A549 (cell line): ENCODE data around the gene GNAS-AS1. TPM values are rescaled to one million over a fixed set of nuclear protein-coding genes. Genes with fewer than 3 reads are reported as not detected.

Experiments used
- ATAC-seq, 2 experiments: fragments of 200-7000 bp in 1 of 2; fragments of >200 bp in 1 of 2; cut with Nextera tagmentation in 1 of 2; cut with Tn5 transposase in 1 of 2; 3 replicates each; pipeline versions ENCODE4 v1.8.0 to v1.9.1; 2018 to 2020; ENCODE audit warnings: mild to moderate bottlenecking in 1 of 2, moderate library complexity in 1 of 2
- CTCF ChIA-PET: fragments of 300-600 bp; sonication (Branson Sonifier 250); formaldehyde crosslinking; extraction: SDS; loops from one replicate; lab custom pipeline; 2021; ENCODE audit warnings: antibody characterized with exemption, inconsistent platforms; lab: Yijun Ruan, JAX
- POLR2A ChIA-PET: fragments of 350-600 bp; formaldehyde crosslinking; extraction: SDS; loops from one replicate; lab custom pipeline; 2021; ENCODE audit warnings: antibody characterized with exemption, inconsistent platforms; lab: Yijun Ruan, JAX
- DNase-seq, 2 experiments: peaks; one replicate each; pipeline versions ENCODE4 v3.0.0 to v3.0.0-alpha.2; 2011 to 2016; ENCODE audit warnings: low read depth in 1 of 2, low spot score in 1 of 2
- FAIRE-seq: peaks from 2 replicates; lab custom pipeline; 2011; peaks lifted over from hg19 to GRCh38; lab: Jason Lieb, UNC
- H3K27ac ChIP-seq, 2 experiments: fragments of >200 bp; sonication (Bioruptor Twin); formaldehyde crosslinking; 3 replicates each; pipeline ENCODE4 v1.5.1; 2016 to 2017
- H3K4me1 ChIP-seq: fragments of >200 bp; sonication (Bioruptor Twin); formaldehyde crosslinking; 3 replicates; pipeline ENCODE4 v1.6.1; 2016
- H3K4me2 ChIP-seq: fragments of >200 bp; sonication (Bioruptor Twin); formaldehyde crosslinking; 3 replicates; pipeline ENCODE4 v1.6.1; 2016
- H3K4me3 ChIP-seq: fragments of >200 bp; sonication (Bioruptor Twin); formaldehyde crosslinking; 3 replicates; pipeline ENCODE4 v1.5.1; 2016
- H3K9me3 ChIP-seq: fragments of >200 bp; sonication (Bioruptor Twin); formaldehyde crosslinking; 3 replicates; pipeline ENCODE4 v1.6.1; 2016
- BHLHE40 ChIP-seq: IDR thresholded peaks from 2 replicates; pipeline ENCODE4 v1.6.1; 2012; ENCODE audit warnings: low read depth, low read length, inconsistent platforms
- CHD2 ChIP-seq: fragments of 150-350 bp; IDR thresholded peaks from 2 replicates; pipeline ENCODE4 v1.6.1; 2014; ENCODE audit warnings: low read length; ENCODE audit not compliant: partially characterized antibody
- HDAC2 ChIP-seq: fragments of 200-600 bp; sonication (generic); IDR thresholded peaks from 2 replicates; pipeline ENCODE4 v1.6.1; 2016
- HEYL ChIP-seq: fragments of 250-450 bp; sonication (Bioruptor Pico); IDR thresholded peaks from 2 replicates; pipeline ENCODE4 v1.8.0; 2021; ENCODE audit warnings: mild to moderate bottlenecking, moderate library complexity
- HOXB5 ChIP-seq: fragments of 250-450 bp; sonication (Bioruptor Pico); IDR thresholded peaks from 2 replicates; pipeline ENCODE4 v1.5.0; 2020; ENCODE audit warnings: mild to moderate bottlenecking, moderate library complexity
- JUNB ChIP-seq: fragments of >200 bp; sonication (Bioruptor Twin); formaldehyde crosslinking; IDR thresholded peaks from 2 replicates; pipeline ENCODE4 v1.6.1; 2016
- MAFK ChIP-seq: fragments of 450-650 bp; IDR thresholded peaks from 2 replicates; pipeline ENCODE4 v1.6.1; 2014; ENCODE audit not compliant: partially characterized antibody
- NFE2L2 ChIP-seq: fragments of 150-350 bp; conservative IDR thresholded peaks from 2 replicates; pipeline ENCODE4 v1.6.1; 2014; ENCODE audit warnings: low read length
- NR3C1 ChIP-seq: fragments of >200 bp; sonication (Bioruptor Twin); formaldehyde crosslinking; IDR thresholded peaks from 3 replicates; pipeline ENCODE4 v1.6.1; 2017
- POLR2A ChIP-seq: IDR thresholded peaks from 2 replicates; pipeline ENCODE4 v1.6.1; 2012; ENCODE audit warnings: mild to moderate bottlenecking, low read length
- RCOR1 ChIP-seq: fragments of 150-350 bp; IDR thresholded peaks from 2 replicates; pipeline ENCODE4 v1.6.1; 2014; ENCODE audit warnings: antibody characterized with exemption, low read length, low read depth
- RNF2 ChIP-seq: fragments of 200-600 bp; sonication (generic); IDR thresholded peaks from 2 replicates; pipeline ENCODE4 v1.6.1; 2016; ENCODE audit warnings: low read depth, mild to moderate bottlenecking, antibody characterized with exemption, moderate library complexity, borderline replicate concordance
- SMC3 ChIP-seq: fragments of >200 bp; sonication (Bioruptor Twin); formaldehyde crosslinking; IDR thresholded peaks from 3 replicates; pipeline ENCODE4 v1.6.1; 2018; ENCODE audit warnings: inconsistent platforms
- TFCP2L1 ChIP-seq: fragments of 250-450 bp; sonication (Bioruptor Pico); IDR thresholded peaks from 2 replicates; pipeline ENCODE4 v1.5.0; 2021; ENCODE audit warnings: mild to moderate bottlenecking
- ZFP36 ChIP-seq: fragments of 450-650 bp; IDR thresholded peaks from 2 replicates; pipeline ENCODE4 v1.6.1; 2014; ENCODE audit warnings: borderline replicate concordance; ENCODE audit not compliant: partially characterized antibody
- ZNF302 ChIP-seq: fragments of 250-450 bp; sonication (Bioruptor Pico); IDR thresholded peaks from 2 replicates; pipeline ENCODE4 v1.9.0; 2021; ENCODE audit warnings: inconsistent platforms, mild to moderate bottlenecking, moderate library complexity
- ZSCAN20 ChIP-seq: fragments of 250-450 bp; sonication (Bioruptor Pico); IDR thresholded peaks from 2 replicates; pipeline ENCODE4 v1.8.0; 2022; ENCODE audit warnings: mild to moderate bottlenecking, moderate library complexity
- WGBS: methylation state at CpG from one replicate; pipeline ENCODE4 v1.1.6; 2017; ENCODE audit errors: missing lambda C conversion rate; 5-methylcytosine and 5-hydroxymethylcytosine counted together
- polyA plus RNA-seq, 4 experiments: library from polyadenylated mRNA; depleted of rRNA in 3 of 4; stranded (reverse); fragments of >200 nt; fragmentation: RNase III in 1 of 4; extraction: RNeasy Plus Mini Kit Qiagen cat#74134 plus additional on column Dnase treatment in 1 of 4; gene quantifications; 2 replicates in 3 of 4; 3 replicates in 1 of 4; pipeline ENCODE4 v1.2.3, GENCODE V29; 2011 to 2017
- TF ChIP-seq, protein P1 (sequence below): IDR thresholded peaks from 2 replicates; pipeline ENCODE4 v1.6.1; 2012
- TF ChIP-seq, protein P2 (sequence below): fragments of >200 bp; sonication (Bioruptor Twin); formaldehyde crosslinking; IDR thresholded peaks from 3 replicates; pipeline ENCODE4 v1.6.1; 2016
- TF ChIP-seq, protein P3 (sequence below): IDR thresholded peaks from 2 replicates; pipeline ENCODE4 v1.6.1; 2012; ENCODE audit warnings: low read depth, borderline replicate concordance
- TF ChIP-seq, protein P4 (sequence below): fragments of 450-650 bp; IDR thresholded peaks from 2 replicates; pipeline ENCODE4 v1.6.1; 2014; ENCODE audit warnings: antibody characterized with exemption
- TF ChIP-seq, protein P5 (sequence below): fragments of 200-600 bp; sonication (generic); IDR thresholded peaks from 2 replicates; pipeline ENCODE4 v1.6.1; 2016; ENCODE audit warnings: antibody characterized with exemption, mild to moderate bottlenecking, moderate library complexity
- TF ChIP-seq, protein P6 (sequence below): fragments of 250-450 bp; sonication (Bioruptor Pico); IDR thresholded peaks from 2 replicates; pipeline ENCODE4 v1.5.0; 2021; ENCODE audit warnings: mild to moderate bottlenecking, moderate library complexity, borderline replicate concordance
- TF ChIP-seq, protein P7 (sequence below): IDR thresholded peaks from 2 replicates; pipeline ENCODE4 v1.6.1; 2012

GNAS-AS1 gene
- polyA plus RNA-seq, 2 of the 4 experiments (the other 2 are of a cell fraction) = not detected

DNA sequence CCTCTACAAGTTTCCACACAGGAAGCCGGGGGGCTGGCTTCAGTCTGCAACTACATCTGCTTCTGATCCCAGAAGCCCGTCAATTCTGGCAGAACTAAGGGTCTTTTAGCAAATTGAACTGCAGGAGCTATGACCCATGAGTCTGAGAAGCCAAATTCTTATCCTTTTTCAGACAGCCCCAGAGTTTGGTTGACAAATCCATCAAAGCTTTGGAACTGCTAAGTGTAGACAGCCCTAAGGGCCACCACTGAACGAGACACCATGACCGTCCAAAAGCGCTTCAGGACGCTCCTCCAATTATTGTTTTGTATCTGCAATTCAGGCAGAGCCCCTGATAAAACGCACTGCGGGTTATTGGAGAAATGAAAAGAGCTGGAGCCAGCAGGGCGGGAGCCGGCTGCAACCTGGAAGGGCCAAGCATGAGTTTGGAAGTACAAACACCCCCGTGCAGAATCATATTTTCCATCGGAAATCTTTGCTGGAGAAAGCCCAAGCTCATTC lies 67.1 kb downstream of the GNAS-AS1 start:
- no peak for ATAC-seq
- TF ChIP-seq TFCP2L1 (no peak), ZNF302 (CRISPR knock-in tag) (no peak), NFE2L2 (no peak), RNF2 (no peak), HOXB5 (no peak), CHD2 (no peak), NR3C1 (no peak), JUNB (no peak), POLR2A (no peak), MAFK (no peak), HDAC2 (no peak), SMC3 (no peak), BHLHE40 (no peak), ZFP36 (no peak)
- TF ChIP-seq, protein P1, sequence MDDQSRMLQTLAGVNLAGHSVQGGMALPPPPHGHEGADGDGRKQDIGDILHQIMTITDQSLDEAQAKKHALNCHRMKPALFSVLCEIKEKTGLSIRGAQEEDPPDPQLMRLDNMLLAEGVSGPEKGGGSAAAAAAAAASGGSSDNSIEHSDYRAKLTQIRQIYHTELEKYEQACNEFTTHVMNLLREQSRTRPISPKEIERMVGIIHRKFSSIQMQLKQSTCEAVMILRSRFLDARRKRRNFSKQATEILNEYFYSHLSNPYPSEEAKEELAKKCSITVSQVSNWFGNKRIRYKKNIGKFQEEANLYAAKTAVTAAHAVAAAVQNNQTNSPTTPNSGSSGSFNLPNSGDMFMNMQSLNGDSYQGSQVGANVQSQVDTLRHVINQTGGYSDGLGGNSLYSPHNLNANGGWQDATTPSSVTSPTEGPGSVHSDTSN = no peak
- TF ChIP-seq, protein P2, sequence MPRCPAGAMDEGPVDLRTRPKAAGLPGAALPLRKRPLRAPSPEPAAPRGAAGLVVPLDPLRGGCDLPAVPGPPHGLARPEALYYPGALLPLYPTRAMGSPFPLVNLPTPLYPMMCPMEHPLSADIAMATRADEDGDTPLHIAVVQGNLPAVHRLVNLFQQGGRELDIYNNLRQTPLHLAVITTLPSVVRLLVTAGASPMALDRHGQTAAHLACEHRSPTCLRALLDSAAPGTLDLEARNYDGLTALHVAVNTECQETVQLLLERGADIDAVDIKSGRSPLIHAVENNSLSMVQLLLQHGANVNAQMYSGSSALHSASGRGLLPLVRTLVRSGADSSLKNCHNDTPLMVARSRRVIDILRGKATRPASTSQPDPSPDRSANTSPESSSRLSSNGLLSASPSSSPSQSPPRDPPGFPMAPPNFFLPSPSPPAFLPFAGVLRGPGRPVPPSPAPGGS = no peak
- TF ChIP-seq, protein P3, sequence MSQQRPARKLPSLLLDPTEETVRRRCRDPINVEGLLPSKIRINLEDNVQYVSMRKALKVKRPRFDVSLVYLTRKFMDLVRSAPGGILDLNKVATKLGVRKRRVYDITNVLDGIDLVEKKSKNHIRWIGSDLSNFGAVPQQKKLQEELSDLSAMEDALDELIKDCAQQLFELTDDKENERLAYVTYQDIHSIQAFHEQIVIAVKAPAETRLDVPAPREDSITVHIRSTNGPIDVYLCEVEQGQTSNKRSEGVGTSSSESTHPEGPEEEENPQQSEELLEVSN = no peak
- TF ChIP-seq, protein P4, sequence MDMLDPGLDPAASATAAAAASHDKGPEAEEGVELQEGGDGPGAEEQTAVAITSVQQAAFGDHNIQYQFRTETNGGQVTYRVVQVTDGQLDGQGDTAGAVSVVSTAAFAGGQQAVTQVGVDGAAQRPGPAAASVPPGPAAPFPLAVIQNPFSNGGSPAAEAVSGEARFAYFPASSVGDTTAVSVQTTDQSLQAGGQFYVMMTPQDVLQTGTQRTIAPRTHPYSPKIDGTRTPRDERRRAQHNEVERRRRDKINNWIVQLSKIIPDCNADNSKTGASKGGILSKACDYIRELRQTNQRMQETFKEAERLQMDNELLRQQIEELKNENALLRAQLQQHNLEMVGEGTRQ = no peak
- TF ChIP-seq, protein P5, sequence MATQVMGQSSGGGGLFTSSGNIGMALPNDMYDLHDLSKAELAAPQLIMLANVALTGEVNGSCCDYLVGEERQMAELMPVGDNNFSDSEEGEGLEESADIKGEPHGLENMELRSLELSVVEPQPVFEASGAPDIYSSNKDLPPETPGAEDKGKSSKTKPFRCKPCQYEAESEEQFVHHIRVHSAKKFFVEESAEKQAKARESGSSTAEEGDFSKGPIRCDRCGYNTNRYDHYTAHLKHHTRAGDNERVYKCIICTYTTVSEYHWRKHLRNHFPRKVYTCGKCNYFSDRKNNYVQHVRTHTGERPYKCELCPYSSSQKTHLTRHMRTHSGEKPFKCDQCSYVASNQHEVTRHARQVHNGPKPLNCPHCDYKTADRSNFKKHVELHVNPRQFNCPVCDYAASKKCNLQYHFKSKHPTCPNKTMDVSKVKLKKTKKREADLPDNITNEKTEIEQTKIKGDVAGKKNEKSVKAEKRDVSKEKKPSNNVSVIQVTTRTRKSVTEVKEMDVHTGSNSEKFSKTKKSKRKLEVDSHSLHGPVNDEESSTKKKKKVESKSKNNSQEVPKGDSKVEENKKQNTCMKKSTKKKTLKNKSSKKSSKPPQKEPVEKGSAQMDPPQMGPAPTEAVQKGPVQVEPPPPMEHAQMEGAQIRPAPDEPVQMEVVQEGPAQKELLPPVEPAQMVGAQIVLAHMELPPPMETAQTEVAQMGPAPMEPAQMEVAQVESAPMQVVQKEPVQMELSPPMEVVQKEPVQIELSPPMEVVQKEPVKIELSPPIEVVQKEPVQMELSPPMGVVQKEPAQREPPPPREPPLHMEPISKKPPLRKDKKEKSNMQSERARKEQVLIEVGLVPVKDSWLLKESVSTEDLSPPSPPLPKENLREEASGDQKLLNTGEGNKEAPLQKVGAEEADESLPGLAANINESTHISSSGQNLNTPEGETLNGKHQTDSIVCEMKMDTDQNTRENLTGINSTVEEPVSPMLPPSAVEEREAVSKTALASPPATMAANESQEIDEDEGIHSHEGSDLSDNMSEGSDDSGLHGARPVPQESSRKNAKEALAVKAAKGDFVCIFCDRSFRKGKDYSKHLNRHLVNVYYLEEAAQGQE = no peak
- TF ChIP-seq, all 56 proteins: peak for 0
- Histone ChIP-seq H3K4me1 (no peaks in the 10 kb centered on the region), H3K4me3 (no peak overlapping the region), H3K4me2 (no peak overlapping the region), H3K9me3 (peaks cover 3% of the 10 kb centered on the region; the same call in 1 of the 3 replicates), H3K27ac (no peak overlapping the region)
- FAIRE-seq (no peak), DNase-seq (no peak)
- ChIA-PET CTCF (interaction anchor here (0.8 kb wide), 1 partner anchor 438 kb away, joined by 3 read pairs; no protein-coding TSS in a partner anchor), POLR2A (no interaction called here)
- WGBS = 32% methylated on average over 12 of the region's 12 CpGs

DNA sequence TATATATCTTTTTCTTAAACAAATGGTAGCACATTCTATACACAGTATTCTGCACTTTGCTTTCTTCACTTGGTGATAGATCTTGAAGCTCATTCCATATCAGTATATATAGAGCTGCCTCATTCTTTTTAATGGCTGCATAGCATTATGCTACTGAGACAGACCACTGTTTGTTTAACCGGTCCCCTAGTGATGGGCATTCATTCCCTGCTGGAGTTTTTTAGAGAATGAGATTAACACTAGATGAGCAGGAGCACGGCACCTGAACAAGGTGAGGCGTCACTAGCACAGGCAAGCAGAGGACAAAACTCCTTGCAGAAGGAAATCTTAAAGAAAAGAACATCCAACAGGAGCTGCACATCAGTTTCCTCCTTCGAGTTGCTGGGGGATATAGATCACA lies 69.6 kb downstream of the GNAS-AS1 start:
- Histone ChIP-seq H3K4me3 (no peak overlapping the region), H3K9me3 (peaks cover 3% of the 10 kb centered on the region; the same call in 1 of the 3 replicates), H3K4me2 (no peak overlapping the region), H3K27ac (no peak overlapping the region), H3K4me1 (no peaks in the 10 kb centered on the region)
- CTCF ChIA-PET = interaction anchor here (0.6 kb wide), 1 partner anchor 17 kb away, joined by 3 read pairs; no protein-coding TSS in a partner anchor
- FAIRE-seq = no peak
- no peak for DNase-seq
- WGBS = 16% methylated on average over 4 of the region's 4 CpGs
- POLR2A ChIA-PET = no interaction called here
- no peak for ATAC-seq
- TF ChIP-seq HEYL (CRISPR knock-in tag) (no peak), RCOR1 (no peak), ZSCAN20 (CRISPR knock-in tag) (no peak)
- TF ChIP-seq, protein P5 = no peak
- TF ChIP-seq, protein P6, sequence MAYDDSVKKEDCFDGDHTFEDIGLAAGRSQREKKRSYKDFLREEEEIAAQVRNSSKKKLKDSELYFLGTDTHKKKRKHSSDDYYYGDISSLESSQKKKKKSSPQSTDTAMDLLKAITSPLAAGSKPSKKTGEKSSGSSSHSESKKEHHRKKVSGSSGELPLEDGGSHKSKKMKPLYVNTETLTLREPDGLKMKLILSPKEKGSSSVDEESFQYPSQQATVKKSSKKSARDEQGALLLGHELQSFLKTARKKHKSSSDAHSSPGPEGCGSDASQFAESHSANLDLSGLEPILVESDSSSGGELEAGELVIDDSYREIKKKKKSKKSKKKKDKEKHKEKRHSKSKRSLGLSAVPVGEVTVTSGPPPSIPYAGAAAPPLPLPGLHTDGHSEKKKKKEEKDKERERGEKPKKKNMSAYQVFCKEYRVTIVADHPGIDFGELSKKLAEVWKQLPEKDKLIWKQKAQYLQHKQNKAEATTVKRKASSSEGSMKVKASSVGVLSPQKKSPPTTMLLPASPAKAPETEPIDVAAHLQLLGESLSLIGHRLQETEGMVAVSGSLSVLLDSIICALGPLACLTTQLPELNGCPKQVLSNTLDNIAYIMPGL = no peak
- TF ChIP-seq, protein P7, sequence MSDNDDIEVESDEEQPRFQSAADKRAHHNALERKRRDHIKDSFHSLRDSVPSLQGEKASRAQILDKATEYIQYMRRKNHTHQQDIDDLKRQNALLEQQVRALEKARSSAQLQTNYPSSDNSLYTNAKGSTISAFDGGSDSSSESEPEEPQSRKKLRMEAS = no peak
